Measurements from ENCODE around the gene DLEC1. TPM values are rescaled to one million over a fixed set of nuclear protein-coding genes. Genes with fewer than 3 reads are reported as not detected.

Gene DLEC1
- total RNA-seq, 4 donors from 2014 or later, result 0.20 to 4.1 (median 1.4) TPM

GRCh38 chr3:38110314-38111050, 71.5 kb downstream of the DLEC1 start:
- 92% methylated on average over 6 of the region's 6 CpGs; no CpG with 5 or more reads in 1 of the 2 donors for WGBS, 2 donors (ENCODE audit: low coverage in 1 of 2)
- DNase-seq, result no peak
- Histone ChIP-seq H3K27me3 (no peaks in the 10 kb centered on the region), H3K9me3 (peaks cover 2 to 4% of the 10 kb centered on the region in 2 donors), H3K27ac (no peak overlapping the region), H3K4me3 (no peak overlapping the region), H3K4me1 (no peaks in the 10 kb centered on the region), H3K36me3 (no peaks in the 10 kb centered on the region)
- in situ Hi-C loops (cut with MboI; ENCODE audit: low pct_ligation_motif_present in 1 of 4, low pct_unique_long_range_greater_than_20kb in 1 of 4, low sequenced_read_pairs in 3 of 4) (loop anchor here in 1 of 4 donors (25.0 kb wide), 1 partner anchor 377 kb away; the partner anchor contains the start of gene EXOG), intact Hi-C loops (cut with DNase I; ENCODE audit: low total_unique reads) (no loop called here)
- TF ChIP-seq POLR2A (IDR thresholded peaks at IDR 0.05), result no peak
- TF ChIP-seq EP300 (IDR thresholded peaks at IDR 0.05; ENCODE audit: low read depth), result no peak
- no peak for TF ChIP-seq POLR2AphosphoS5 (IDR thresholded peaks at IDR 0.05)
- no peak for TF ChIP-seq CTCF (IDR thresholded peaks at IDR 0.05)

- Histone ChIP-seq H3K4me1 (no peaks in the 10 kb centered on the region), H3K27ac (no peak overlapping the region), H3K36me3 (no peaks in the 10 kb centered on the region), H3K4me3 (no peak overlapping the region), H3K9me3 (no peaks in the 10 kb centered on the region), H3K27me3 (no peaks in the 10 kb centered on the region)
- intact Hi-C loops (cut with DNase I; ENCODE audit: low total_unique reads), result no loop called here
- WGBS, 2 donors (ENCODE audit: low coverage in 1 of 2), result 94 to 100% methylated on average over 1 to 4 of the region's 4 CpGs
- TF ChIP-seq EP300 (IDR thresholded peaks at IDR 0.05; ENCODE audit: low read depth) (no peak), POLR2A (IDR thresholded peaks at IDR 0.05) (no peak), POLR2AphosphoS5 (IDR thresholded peaks at IDR 0.05) (no peak), CTCF (IDR thresholded peaks at IDR 0.05) (no peak)
- DNase-seq, result no peak
- in situ Hi-C loops (cut with MboI; ENCODE audit: low pct_ligation_motif_present in 1 of 4, low pct_unique_long_range_greater_than_20kb in 1 of 4, low sequenced_read_pairs in 3 of 4), result loop anchor here in 1 of 4 donors (25.0 kb wide), 1 partner anchor 376 kb away; the partner anchor contains the start of gene EXOG
These were observed 72.2 kb downstream of the DLEC1 start for GRCh38 chr3:38111201-38111600.

- WGBS, 2 donors (ENCODE audit: low coverage in 1 of 2), result 79% methylated on average over 15 of the region's 16 CpGs; no CpG with 5 or more reads in 1 of the 2 donors
- H3K9me3 ChIP-seq, result no peaks in the 10 kb centered on the region
- DNase-seq, result no peak
These were observed 72.8 kb downstream of the DLEC1 start for GRCh38 chr3:38111696-38112377.

More at GRCh38 chr3:38111696-38112377, 72.8 kb downstream of the DLEC1 start:
- Histone ChIP-seq H3K27ac (no peak overlapping the region), H3K4me1 (no peaks in the 10 kb centered on the region), H3K4me3 (no peak overlapping the region), H3K27me3 (no peaks in the 10 kb centered on the region), H3K36me3 (no peaks in the 10 kb centered on the region)
- in situ Hi-C loops (cut with MboI; ENCODE audit: low pct_ligation_motif_present in 1 of 4, low pct_unique_long_range_greater_than_20kb in 1 of 4, low sequenced_read_pairs in 3 of 4), result loop anchor here in 1 of 4 donors (25.0 kb wide), 1 partner anchor 375 kb away; the partner anchor contains the start of gene EXOG
- intact Hi-C loops (cut with DNase I; ENCODE audit: low total_unique reads), result no loop called here
- TF ChIP-seq POLR2A (IDR thresholded peaks at IDR 0.05) (no peak), EP300 (IDR thresholded peaks at IDR 0.05; ENCODE audit: low read depth) (no peak), POLR2AphosphoS5 (IDR thresholded peaks at IDR 0.05) (no peak), CTCF (IDR thresholded peaks at IDR 0.05) (no peak)
